Occipital lobe (tissue), 2 donors: ENCODE data around the gene LSM12. TPM values are rescaled to one million over a fixed set of nuclear protein-coding genes. Genes with fewer than 3 reads are reported as not detected.
"Not testable (repeated sequence)": the region's sequence is repeated elsewhere in the genome, so short reads cannot be mapped to it uniquely, and the experiment has no call there.

Experiments
- DNase-seq: peaks from one replicate; lab custom pipeline; 2025; lab: John Stamatoyannopoulos, UW
- total RNA-seq: library from RNA; depleted of rRNA; stranded (reverse); fragments of >200 nt; gene quantifications from one replicate; pipeline ENCODE4 v1.2.3, GENCODE V29; 2014

Gene LSM12
- total RNA-seq, 1 donor from 2014 or later, result 22.8 TPM

- DNase-seq, result no peak
Measured at GRCh38 chr17:44007346-44008204, 58.9 kb downstream of the LSM12 start.

- DNase-seq, result peak; percentile 63
Measured at GRCh38 chr17:44006598-44007345, 59.7 kb downstream of the LSM12 start.

- no peak for DNase-seq
Measured at GRCh38 chr17:44006272-44006597, 60.2 kb downstream of the LSM12 start.

- DNase-seq, result no peak
Measured at GRCh38 chr17:44005527-44006271, 60.8 kb downstream of the LSM12 start.

- no peak for DNase-seq
Measured at GRCh38 chr17:44004761-44005526, 61.5 kb downstream of the LSM12 start.

GRCh38 chr17:44004077-44004760 is 62.3 kb downstream of the LSM12 start, which contains the start of gene NAGS:
Gene NAGS, plus strand, starts transcription at chr17:44004622. Its CDS starts 42 bp downstream, at chr17:44004664.
- DNase-seq, result no peak

GRCh38 chr17:44002141-44002848 is 64.2 kb downstream of the LSM12 start:
- DNase-seq, result no peak

GRCh38 chr17:44001461-44001920 is 65.0 kb downstream of the LSM12 start:
- no peak for DNase-seq

- DNase-seq, result no peak
Measured at GRCh38 chr17:44000871-44001460, 65.5 kb downstream of the LSM12 start.

GRCh38 chr17:44000141-44000860 is 66.2 kb downstream of the LSM12 start:
- DNase-seq, result no peak

- no peak for DNase-seq
Measured at GRCh38 chr17:43999024-43999423, 67.4 kb downstream of the LSM12 start.

- no peak for DNase-seq
Measured at GRCh38 chr17:43998552-43998951, 67.9 kb downstream of the LSM12 start.

- not testable (repeated sequence) for DNase-seq
Measured at GRCh38 chr17:43997180-43997579, 69.3 kb downstream of the LSM12 start.

- DNase-seq, result no peak
Measured at GRCh38 chr17:43995150-43995471, 71.4 kb downstream of the LSM12 start.

- peak; percentile 12 for DNase-seq
Measured at GRCh38 chr17:43994272-43995149, 72.0 kb downstream of the LSM12 start.

GRCh38 chr17:43992641-43993040 is 73.8 kb downstream of the LSM12 start:
- no peak for DNase-seq

GRCh38 chr17:43988301-43988700 is 78.2 kb downstream of the LSM12 start:
- DNase-seq, result no peak
